Heart left ventricle (tissue), 13 donors: ENCODE measurements around the gene CENPO.

Source experiments
- CTCF ChIP-seq, 12 donors: fragments of 200-600 bp; sonication (generic) in 4 of 12; IDR thresholded peaks; one replicate each; pipeline versions ENCODE4 v1.5.0 to v1.8.0; 2018 to 2022; ENCODE audit warnings: antibody characterized with exemption in 12 of 12, mild to moderate bottlenecking in 5 of 12
- POLR2A ChIP-seq, 2 donors: fragments of 450-650 bp; IDR thresholded peaks; one replicate each; pipeline ENCODE4 v1.6.1; 2017; ENCODE audit warnings: antibody characterized with exemption in 2 of 2, mild to moderate bottlenecking in 2 of 2, moderate library complexity in 2 of 2
- donor health status: ischemic (EF 13 %, LVEDD 7.1; RV severe dilation, severe dysfunction).
- donor health status: DM: no; HTN: yes; CAD: no.
- donor health status: DM: no; HTN: no; CAD: no.
- donor health status: ischemic (EF 25% LVEDD 6.9; RV normal size, moderate dysfunction).
- donor health status: ischemic (EF 25% LVEDD 5.7; RV mildly dilated, moderate dysfunction).
- donor health status: ischemic (EF 35%, LVEDD 5.7; RV mildly dilated, moderate dysfunction).
- donor health status: nonischemic (EF 11% LVEDD 7.7; RV severe dilation, severe dysfunction).
- donor health status: DM: yes; HTN: yes; CAD: no.
- donor health status: PGD.
- donor health status: ischemic (EF 29% LVEDD 5.4; RV normal size, mild dysfunction).
- donor health status: nonischemic (EF 23%, LVEDD 6.1; RV moderate dilation, normal function).

- TF ChIP-seq CTCF (IDR thresholded peaks at IDR 0.05) (no peak), POLR2A (IDR thresholded peaks at IDR 0.05) (no peak)
Observed at GRCh38 chr2:24783641-24784040, 9.6 kb upstream of the CENPO start.
